Measurements from ENCODE around the gene OGDHL. TPM values are rescaled to one million over a fixed set of nuclear protein-coding genes. Genes with fewer than 3 reads are reported as not detected.
"Not testable (repeated sequence)": the region's sequence is repeated elsewhere in the genome, so short reads cannot be mapped to it uniquely, and the experiment has no call there.

The OGDHL gene
- 10 to 100 TPM; 35.0 to 45.7 (median 41.4) TPM for polyA plus RNA-seq (ENCODE audit: insufficient read length in 3 of 3)

DNA sequence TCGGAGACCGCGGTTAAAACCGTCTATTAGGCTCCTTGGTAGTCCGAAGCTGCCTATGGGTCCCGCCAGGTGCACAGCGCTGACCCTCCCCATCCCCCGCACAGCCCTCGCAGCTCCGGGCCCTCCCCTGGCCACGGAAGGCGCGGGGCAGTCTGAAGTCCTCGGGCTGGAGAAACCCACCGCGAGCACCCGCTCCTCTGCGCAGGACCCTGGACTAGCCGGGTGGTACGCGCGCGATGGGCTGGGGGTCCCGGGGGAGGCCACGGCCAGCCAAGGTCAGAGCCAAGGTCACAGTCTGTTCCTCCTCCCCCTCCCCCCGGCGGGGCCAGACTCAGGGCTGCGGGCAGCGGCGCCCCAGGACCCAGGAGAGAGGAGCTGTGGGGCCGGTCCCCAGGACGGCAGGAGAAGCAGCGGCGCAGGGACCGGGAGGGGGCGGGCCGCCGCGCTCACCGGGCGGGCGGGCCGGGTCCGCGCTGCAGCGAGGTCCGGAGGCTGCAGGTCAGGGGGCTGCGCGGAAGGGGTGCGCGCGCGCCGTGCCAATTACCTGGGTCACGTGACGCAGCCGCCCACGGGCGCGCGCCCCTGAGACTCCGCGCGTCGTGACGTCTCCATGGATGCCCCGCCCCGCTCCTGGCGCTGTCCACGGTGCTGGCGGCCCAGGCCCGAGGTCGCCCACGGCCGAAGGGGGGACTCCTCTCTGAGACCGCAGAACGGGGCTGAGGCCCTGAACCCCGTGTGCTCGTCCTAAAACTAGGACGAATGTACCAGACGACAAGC lies at the start of gene OGDHL:
TSS of gene OGDHL (minus strand) at position 535 of the 777 bp plus-strand sequence. CDS start 3,731 bp downstream, outside the sequence.
- peak in 2 of 3 donors; percentile 48 to 56 for DNase-seq (ENCODE audit: low read depth in 3 of 3, low spot score in 2 of 3)

DNA sequence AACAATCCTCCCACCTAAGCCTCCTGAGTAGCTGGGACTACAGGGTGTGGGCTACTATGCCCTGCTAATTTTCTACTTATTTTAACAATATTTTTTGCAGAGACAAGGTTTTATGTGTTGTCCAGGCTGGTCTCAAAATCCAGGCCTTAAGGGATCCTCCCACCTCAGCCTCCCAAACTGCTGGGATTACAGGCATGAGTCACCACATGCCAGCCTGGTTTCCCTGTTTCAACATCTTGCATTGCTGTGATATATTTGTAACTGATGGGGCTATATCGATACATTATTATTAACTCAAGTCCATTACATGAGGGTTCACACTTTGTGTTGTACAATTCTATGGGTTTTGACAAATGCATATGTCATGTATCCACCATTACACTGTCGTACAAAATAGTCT lies 41.9 kb upstream of the OGDHL start:
- DNase-seq (ENCODE audit: low read depth in 3 of 3, low spot score in 2 of 3), result no peak

DNA sequence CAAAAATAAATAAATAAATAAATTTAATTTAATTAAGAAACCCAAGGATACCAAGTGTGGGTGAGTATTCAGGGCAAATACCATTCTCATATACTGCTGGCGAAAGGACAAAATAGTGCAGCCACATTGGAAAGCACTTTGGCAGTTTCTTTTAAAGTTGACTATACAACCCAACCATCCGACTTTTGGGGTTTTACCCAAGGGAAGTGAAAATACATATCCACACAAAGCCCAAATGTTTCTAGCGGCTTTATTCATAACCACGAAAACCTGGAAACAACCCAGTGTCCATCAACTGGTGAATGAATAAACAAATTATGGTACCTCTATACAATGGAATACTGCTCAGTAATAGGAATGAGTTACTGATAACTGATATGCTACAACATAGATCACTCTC lies 36.2 kb upstream of the OGDHL start:
- DNase-seq (ENCODE audit: low read depth in 3 of 3, low spot score in 2 of 3), result no peak

DNA sequence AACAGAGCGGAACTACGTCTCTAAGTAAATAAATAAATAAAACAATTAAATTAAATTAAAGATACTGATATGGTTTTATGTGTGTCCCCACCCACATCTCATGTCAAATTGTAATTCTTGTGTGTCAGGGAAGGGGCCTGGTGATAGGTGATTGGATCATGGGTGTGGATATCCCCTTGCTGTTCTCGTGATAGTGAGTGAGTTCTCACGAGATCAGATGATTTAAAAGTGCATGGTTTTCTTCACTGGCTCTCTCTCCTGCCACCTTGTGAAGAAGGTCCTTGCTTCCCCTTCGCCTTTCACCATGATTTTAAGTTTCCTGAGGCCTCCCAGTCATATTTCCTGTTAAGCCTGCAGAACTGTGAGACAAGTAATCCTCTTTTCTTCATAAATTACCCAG lies 29.0 kb upstream of the OGDHL start:
- DNase-seq (ENCODE audit: low read depth in 3 of 3, low spot score in 2 of 3), result no peak

DNA sequence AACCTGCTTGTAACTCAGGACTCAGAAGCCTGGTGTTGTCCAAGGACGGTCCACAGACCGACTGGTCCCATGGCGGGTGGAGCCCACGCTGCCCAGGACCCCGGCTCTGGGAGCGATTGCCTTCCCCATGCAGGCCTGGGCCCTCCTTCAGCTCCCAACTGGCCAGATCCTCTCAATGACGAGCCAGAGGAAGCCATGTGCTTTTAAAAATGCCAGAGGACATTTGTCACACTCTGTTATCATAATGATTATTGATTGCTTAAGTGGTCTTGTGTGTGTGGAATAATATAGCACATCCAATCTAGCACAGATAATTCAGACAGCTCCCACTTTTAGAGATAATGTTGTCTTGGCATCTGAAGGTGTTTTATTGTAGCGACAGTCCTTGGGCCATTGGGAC lies 22.6 kb upstream of the OGDHL start:
- DNase-seq (ENCODE audit: low read depth in 3 of 3, low spot score in 2 of 3), result no peak

DNA sequence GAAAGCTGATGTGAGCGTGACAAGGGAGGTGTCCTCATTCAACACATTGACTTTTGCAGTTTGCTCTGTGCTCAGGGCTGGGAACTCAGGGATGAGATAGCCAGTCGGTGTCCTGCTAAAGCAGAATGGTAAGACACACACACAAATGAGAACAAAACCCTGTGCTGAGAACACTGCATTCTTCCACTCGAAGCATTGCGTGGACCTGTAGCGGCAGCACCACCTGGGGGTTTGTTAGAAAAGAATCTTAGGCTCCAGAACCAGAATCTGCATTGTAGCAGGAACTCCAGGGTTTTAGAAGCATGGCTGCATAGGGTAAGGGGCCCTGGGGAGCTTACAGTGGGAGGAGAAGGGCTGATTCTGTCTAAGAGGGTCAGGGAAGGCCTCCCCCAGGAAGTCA lies 21.5 kb upstream of the OGDHL start:
- DNase-seq (ENCODE audit: low read depth in 3 of 3, low spot score in 2 of 3), result no peak

DNA sequence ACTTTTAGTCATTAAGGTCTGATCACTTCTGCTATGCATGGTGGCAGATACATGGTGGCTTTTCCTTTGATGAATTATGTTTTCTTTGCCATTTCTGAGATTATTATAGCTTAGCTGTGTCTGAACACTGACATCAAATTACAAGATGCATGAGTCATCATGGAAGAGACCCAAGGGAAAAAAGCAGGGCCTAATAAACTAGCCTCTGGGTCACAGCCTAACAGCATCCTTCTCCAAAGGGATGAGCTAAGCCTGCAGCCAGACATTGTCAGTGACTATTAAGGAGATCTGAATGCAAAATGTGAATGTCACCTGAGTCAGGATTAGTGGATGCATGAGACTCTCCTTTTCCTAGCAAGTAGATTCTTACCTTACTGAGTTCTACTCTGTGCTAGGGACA lies 19.1 kb upstream of the OGDHL start:
- DNase-seq (ENCODE audit: low read depth in 3 of 3, low spot score in 2 of 3), result no peak

DNA sequence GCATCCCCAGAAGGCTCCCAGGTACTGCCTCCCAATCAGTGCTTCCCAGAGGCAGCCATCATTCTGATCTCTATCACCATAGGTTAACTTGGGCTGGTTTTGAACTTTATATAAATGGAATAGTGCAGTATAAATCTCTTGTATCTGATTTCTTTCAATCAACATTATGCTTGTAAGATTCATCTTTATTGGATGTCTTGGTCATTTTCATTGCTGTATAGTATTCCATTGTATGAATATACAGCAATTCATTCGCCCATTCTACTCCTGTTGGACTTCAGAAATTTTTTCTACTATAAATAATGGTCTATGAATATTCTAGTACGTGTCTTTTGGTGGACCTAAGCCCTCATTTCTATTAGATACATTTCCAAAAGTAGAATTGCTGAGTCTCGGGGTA lies 16.1 kb upstream of the OGDHL start:
- no peak for DNase-seq (ENCODE audit: low read depth in 3 of 3, low spot score in 2 of 3)

DNA sequence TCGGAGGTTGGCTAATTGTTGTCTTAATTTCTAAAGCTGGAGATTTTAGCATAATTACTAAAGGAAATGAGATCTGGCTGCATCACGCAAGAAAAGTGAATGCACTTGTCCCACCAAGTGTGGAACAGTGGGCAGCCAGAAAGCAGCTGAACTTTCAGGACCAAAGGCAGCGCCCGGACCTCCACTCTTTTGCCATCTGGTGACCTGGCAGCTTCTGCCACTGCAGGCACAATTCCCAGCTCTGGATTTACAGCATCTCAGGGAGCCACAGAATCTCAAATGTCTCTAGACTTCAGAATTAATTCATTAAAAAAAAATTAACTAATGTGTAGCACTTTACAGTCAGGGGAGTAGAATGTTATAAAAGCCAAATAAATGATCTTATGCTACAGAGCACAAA lies 14.7 kb upstream of the OGDHL start:
- DNase-seq (ENCODE audit: low read depth in 3 of 3, low spot score in 2 of 3), result no peak

DNA sequence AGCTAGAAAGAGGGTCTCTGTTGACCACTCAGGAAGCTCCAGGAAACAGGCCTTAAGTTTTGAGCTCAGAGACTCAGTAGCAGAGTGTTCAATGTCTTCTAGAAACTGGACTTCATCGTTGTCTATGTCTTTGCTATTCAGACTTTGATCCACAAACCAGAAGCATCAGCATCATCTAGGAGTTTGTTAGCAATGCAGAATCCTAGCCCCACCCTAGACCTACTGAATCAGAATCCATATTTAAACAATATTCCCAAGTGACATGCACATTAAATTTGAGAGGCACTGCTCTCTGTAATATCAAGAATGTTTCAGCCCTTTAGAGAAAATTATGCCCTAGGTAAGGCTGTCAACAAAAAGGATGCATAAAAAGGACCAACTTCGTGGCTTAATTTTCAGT lies 12.9 kb upstream of the OGDHL start:
- DNase-seq (ENCODE audit: low read depth in 3 of 3, low spot score in 2 of 3), result no peak

DNA sequence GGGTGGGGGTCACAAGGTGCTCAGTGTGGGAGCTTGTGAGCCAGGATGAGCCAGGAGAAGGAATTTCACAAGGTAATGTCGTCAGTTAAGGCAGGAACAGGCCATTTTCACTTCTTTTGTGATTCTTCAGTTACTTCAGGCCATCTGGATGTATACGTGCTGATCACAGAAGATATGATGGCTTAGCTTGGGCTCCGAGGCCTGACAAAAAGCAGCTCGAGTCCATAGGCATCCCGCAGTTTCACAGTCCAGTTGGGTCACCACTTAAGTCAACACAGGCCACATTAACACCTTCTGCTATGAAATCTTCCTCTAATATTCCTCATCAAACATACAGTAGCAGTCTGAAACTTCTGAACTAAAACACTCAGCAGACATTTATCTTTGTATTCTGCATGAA lies 10.8 kb upstream of the OGDHL start:
- DNase-seq (ENCODE audit: low read depth in 3 of 3, low spot score in 2 of 3), result not testable (repeated sequence)

DNA sequence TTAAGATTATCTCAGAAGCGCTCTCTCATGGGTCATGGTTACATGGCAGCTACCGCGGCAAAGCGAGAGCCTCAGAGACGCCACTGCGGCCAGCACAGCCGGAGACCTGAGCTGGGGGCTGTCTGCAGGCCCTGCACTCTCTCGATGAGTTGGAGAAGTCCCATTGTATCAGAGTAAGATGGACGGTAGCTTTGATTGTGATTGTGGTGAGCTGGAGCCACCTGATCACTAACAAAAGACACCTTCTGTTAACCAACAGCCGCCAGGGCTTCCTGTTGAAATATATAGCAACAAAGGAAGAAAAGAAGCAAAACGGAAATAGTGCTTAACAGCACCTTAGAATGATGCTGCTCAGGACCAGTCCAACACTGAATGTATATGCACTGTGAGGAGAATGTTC lies 8.9 kb upstream of the OGDHL start:
- DNase-seq (ENCODE audit: low read depth in 3 of 3, low spot score in 2 of 3), result not testable (repeated sequence)

DNA sequence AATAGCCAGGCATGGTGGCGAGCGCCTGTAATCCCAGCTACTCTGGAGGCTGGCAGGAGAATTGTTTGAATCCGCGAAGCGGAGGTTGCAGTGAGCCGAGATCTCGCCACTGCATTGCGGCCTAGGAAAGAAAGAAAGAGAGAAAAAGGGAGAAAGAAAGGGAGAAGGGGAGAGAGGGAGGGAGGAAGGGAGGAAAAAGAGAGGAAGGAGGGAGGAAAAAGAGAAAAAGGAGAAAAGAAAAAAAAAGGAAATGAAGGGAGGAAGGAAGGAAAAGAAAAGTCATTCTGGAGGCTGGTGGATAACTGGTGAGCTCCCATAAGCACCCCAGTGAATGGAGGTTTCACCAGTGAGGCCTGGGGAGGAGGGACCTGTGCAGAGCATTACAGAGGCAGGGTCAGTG lies 7.6 kb upstream of the OGDHL start:
- DNase-seq (ENCODE audit: low read depth in 3 of 3, low spot score in 2 of 3), result no peak

DNA sequence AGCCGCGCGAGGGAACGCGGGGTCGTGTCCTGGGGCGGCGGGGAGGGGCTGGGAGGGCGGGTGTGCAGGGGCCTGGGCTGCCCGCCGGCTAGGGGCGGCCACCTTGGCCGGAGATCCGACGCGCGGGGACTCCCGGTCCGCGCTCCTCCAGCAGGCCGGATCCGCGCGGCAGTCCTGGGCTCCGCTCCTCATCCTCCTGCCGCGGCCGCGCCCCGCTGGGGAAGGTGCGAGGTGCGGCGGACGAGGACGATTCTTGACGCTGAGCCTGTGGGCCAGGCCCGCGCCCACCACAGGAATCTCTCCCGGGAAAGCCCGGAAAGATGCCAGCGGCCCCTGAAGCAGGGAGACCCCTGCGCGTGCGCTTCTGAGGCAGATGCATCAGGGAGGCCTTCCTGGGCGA lies 6.6 kb upstream of the OGDHL start:
- no peak for DNase-seq (ENCODE audit: low read depth in 3 of 3, low spot score in 2 of 3)

DNA sequence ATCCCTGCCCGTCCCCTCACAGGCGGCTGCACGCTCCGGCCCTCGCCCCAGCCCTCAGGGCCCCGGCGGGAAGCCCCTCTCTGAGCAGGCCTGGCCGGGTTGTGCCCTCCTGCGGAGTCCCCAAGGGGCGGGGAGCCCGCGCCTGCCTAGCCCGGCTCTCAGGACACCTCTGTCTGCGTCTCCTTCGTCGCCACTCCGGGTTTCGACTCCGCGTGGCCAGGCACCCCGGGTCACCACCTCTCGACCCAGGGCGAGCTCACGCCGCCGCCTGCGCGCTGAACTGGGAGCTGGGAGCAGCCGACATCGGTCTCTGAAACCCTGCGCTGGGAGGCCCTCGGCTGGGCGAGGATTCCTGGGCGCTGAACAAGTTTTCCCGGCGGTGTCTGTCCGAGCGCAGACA lies 6.2 kb upstream of the OGDHL start:
- no peak for DNase-seq (ENCODE audit: low read depth in 3 of 3, low spot score in 2 of 3)

DNA sequence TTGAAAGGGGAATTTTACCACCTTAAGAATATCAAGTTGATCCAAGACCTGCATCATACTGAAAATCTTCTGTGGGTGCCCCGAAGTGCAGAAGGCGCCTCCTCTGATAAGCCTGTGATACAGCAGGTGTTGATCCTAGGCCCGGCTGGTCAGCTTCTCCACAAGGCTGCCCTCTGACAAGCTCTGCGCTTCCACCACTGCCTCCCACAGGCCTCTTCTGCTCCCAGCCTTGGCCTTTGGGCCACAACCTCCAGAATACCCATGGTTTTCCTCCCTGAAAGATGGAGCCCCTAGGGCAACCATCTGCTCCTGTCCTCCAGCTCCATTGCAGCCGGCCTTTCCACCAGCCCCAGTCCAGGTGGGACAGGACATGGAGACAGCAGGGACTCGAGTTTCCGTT lies 5.6 kb upstream of the OGDHL start:
- no peak for DNase-seq (ENCODE audit: low read depth in 3 of 3, low spot score in 2 of 3)

DNA sequence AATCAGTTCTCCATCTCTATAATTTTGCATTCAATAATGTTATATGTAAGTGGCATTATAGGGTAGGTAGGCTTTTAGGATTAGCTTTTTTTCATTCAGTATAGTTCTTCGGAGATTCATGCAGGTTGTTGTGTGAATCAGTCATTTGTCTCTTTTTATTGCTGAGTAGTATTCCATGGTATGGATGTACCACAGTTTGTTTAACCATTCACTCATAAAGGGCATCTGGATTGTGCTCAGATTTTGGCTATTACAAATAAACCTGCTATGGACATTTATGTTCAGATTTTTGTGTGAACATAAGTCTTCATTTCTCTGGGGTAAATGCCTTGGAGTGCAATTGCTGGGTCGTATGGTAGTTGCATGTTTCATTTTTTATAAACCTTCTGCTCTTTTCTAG lies 4.4 kb upstream of the OGDHL start:
- DNase-seq (ENCODE audit: low read depth in 3 of 3, low spot score in 2 of 3), result no peak

DNA sequence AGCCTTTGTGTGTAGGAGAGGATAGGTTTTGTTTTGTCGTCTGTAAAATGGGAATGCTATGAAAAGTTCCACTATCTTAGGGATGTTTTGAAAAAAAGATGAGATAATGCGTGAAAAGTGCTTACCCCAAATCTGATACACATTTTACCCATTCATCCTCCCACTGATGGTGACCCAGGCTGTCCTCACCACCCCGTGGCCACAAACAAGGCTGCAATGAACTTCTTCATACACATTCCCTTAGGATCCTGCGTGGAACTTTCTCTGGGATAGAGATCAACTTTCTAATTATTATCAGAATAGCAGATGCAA lies 399 bp upstream of the OGDHL start:
- no peak for DNase-seq (ENCODE audit: low read depth in 3 of 3, low spot score in 2 of 3)

DNA sequence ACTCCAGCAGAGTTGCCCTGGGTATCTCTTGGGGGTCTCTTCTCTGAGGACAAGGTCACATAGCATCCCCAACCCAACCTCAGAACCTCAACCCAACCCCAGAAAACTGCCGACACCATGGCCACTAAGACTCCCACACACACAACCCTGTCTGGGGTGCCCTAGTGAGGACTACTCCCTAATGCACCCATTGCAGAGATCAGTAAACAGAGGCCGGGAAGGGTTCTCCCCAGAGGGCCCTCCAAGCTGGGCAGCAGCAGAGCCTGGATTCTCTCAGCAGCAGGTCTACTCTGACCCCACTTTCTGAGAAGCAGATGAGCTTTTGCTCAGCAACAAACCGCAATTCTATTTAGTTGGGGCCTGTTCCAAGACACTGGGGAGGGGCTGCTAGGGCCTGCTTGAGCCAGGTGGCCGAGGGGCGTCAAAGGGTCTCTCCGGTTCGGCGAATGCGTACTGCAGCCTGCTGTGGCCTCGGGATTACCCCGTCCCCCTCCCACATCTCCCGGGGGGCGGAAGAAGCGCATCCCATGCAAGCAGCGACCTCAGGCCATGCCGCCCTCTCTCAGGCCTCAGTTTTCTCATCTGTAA lies 828 bp downstream of the OGDHL start:
- DNase-seq (ENCODE audit: low read depth in 3 of 3, low spot score in 2 of 3), result no peak

DNA sequence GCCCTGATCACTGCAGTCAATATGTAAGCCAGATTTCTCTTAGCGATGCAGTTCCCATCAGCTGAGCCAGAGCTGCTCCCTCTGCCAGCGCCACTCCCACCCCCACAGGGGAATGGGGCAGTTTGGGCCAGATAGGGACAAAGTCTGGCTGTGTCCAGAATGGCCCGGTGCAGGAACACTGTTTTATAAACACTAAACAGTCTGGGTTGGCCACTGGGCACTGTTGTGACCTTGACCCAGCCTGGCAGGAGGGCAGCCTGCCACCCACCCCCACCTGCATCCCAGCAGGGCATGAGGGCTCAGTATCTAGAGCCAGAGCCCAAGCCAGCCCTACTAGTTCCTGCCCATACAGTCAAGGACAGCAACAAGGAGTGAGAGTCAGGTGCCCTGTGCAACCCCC lies 1.3 kb downstream of the OGDHL start:
- no peak for DNase-seq (ENCODE audit: low read depth in 3 of 3, low spot score in 2 of 3)

DNA sequence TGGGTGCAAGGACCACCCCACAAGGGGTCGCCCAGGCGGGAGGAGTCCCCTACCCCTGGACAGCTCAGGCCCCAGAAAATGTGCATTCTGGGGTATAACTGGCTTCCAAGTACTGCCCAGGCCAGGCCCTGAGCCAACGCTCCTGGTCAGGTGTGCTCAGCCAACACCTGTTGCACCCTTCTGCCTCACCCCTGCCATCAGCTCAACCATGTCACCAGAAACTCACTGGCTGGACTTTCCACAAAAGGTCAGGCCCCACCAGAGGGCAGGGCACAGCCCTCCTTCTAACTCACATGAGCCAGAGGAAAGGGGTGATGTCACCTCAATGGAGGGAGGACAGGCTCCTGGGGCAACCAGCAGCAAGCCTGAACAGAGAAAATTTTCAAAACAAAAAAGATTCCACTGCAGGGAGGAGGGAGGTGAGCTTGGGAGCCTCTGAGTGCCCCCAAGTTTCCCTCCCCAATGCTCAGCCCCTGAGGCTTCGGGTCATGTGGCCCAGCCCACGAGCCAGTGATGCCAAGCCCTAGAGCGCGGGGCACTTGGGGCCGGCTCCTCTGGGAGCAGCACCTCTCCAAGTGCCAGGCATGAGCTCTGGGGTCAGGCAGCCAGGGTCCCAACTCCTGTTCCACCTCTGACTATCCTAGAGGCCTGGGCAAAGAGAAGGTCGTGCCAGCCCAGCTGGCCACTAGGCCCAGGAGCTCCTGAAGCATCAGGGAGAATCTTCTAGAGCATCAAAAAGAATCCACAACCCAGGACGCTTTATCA lies 2.2 kb downstream of the OGDHL start:
- DNase-seq (ENCODE audit: low read depth in 3 of 3, low spot score in 2 of 3), result no peak
